CD4-positive, alpha-beta T cell treated with Interleukin-6 at 100 ng/mL for 8 hours (primary cell): ENCODE measurements around the gene OPTC.
"Not testable (repeated sequence)": the region's sequence is repeated elsewhere in the genome, so short reads cannot be mapped to it uniquely, and the experiment has no call there.

Experiments
- DNase-seq: peaks from one replicate; pipeline ENCODE4 v3.0.0-alpha.2; 2020; ENCODE audit warnings: mixed read lengths, low spot score

OPTC gene

GRCh38 chr1:203516906-203517305 is 23.0 kb downstream of the OPTC start:
- DNase-seq = no peak

GRCh38 chr1:203517426-203518110 is 23.6 kb downstream of the OPTC start:
- DNase-seq = no peak

- DNase-seq = not testable (repeated sequence)
Observed at GRCh38 chr1:203518139-203518538, 24.2 kb downstream of the OPTC start.

- no peak for DNase-seq
Observed at GRCh38 chr1:203518541-203518940, 24.6 kb downstream of the OPTC start.

DNA sequence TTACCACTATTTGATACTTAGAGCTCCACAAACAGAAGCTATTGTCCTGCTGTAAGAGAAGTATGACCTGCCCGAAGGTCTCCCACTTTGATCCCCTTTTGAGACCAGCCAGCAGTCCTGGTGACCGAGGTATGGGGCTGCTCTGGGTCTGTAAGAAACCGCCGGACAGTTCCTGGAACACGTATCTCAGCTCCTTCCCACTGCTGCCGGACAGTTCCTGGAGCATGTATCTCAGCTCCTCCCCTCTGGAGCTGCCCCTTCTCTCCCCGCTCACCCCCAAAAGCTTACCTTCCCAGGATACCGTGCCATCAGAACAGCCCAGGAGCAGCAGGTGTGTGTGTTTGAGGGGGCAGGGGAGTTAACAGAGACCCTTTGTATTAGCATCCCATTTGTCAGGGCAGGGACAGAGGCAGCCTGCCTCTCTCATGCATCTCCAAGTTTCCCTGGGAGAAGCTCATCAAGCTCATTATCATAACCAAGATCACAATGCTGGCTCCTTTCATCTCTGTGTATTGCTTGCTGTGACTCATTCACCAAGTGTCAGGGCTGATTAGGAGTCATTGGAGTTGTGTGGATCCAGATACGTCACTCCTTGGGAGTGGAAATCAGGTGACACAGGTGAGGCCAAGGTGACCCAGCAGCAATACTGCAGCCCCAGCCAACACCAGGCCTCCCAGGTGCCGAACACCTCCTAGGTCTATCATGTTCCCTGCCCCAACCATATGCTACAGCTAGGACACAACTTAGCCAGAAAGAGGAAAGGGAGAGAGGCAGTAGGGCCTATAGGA is 25.3 kb downstream of the OPTC start:
- no peak for DNase-seq

DNA sequence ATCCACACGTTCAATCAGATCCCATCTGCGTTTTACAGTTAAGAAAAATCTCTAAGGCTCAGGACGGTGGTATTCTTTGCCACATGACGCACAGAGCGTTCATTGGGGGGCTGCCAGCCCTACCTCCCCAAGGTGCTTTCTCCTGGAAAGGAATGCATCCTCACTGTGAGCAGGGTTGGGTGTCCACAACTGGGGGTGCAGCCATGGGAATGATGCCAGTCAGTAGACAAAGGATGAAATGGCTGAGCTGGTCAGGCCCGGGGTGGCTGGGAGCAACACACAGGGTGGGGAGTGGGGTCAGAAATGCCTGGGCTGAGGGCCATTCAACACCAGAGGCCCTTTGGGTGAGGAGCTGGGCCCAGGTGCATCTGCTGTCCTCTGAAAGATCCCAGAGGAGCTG is 25.9 kb downstream of the OPTC start:
- DNase-seq = no peak

DNA sequence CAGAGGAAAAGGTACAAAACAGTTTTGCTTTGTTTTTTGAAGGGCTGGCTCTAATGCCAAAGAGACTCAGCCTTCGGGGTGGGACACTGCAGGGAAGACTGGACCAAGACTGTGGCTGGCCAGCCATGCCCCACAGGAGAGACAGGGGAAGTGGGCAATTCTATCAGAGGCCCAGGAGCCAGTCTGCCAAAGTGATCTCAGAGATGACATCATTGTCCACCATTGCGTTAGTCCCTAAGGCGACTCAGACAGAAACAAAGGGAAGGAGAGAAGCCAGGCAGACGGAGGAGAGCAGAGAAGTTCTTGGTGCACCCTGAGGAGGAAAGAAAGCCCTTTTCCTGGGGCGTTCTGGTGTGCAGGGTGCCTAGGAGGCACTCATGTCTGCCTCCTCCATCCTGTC is 26.4 kb downstream of the OPTC start:
- DNase-seq = no peak

DNA sequence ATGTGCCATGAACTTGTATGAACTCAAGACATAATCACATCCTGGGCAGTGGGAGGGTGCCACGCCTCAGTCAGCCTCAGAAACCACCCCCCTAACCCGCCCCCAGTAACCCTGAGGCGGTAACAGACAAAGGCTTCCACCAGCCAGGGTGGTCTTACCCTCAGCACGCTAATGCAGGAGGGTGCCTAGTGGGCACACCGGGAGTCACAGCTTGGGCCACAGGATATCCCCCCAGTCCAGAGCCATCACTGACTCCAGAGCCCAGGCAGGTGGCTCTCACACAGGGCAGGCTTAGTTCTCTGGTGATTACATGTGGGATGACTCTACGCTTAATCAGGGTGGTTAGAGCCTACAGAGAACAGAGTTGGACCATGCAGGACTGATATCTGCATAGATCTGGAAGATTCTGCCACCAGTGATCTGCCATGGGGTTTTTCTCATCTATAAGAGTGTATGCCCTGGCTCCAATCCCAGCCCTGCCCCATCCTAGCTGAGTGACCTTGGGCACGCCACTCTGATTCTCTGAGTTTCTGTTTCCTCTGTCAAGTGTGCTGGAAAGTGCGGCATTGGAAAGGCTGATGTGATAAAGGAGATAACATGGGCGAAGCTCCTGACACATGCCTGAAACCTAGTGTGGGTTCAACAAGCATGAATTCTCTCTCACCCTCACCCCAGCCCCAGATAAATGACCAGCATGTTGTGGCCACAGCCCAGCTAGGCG is 27.3 kb downstream of the OPTC start:
- DNase-seq = no peak

DNA sequence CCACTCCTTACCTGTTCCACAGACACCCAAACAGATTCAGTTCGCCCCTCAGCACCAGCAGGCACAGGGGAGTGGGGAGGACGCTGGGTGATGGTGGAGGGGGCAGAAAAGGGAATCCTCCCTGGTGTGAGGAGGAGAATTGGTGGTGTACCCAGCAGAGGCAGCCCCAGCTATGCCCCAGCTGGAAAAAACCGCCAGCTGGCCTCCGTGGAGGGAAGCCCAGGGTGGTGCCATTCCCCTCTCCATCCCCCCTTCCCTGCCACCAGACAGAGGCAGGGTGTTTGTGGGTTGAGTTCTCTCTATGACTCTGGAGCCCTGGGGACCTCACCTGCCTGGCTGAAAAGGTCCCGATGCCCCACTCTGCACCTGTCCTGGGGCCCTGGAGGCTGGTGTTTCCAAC is 27.9 kb downstream of the OPTC start:
- no peak for DNase-seq

DNA sequence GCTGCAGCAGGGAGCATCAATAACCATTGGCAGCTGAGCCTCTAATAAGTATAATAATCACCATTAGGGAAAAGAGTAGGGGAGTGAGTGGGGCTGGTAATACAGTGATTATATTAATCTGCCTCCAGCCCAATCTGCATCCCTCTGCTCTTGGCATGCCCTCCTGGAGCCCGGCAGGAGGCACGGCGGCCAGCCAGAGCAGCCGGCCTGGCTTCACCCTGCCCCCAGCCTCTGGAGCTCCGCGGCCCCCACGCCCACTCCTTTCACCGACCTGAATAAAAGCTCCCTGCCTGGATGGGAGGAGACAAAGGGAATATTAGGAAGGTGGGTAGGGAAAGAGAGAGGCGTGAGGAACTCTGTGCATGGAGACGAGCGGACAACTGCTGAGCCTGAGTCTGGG is 28.3 kb downstream of the OPTC start:
- no peak for DNase-seq

DNA sequence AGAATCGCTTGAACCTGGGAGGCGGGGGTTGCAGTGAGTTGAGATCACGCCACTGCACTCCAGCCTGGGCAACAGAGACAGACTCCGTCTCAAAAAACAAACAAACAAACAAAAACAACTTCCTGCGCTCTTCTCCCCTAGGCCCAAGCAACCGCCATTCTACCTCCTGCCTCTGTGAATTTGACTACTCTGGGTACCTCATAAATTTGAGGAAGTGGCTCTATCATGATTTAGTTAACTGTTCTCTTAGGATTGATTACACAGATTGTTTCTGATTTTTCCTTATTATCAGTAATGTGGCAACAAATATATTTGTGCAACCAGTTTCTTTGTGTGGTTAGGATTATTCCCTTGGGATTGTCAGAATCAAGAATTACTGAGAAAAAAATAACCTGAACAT is 29.7 kb downstream of the OPTC start:
- no peak for DNase-seq

DNA sequence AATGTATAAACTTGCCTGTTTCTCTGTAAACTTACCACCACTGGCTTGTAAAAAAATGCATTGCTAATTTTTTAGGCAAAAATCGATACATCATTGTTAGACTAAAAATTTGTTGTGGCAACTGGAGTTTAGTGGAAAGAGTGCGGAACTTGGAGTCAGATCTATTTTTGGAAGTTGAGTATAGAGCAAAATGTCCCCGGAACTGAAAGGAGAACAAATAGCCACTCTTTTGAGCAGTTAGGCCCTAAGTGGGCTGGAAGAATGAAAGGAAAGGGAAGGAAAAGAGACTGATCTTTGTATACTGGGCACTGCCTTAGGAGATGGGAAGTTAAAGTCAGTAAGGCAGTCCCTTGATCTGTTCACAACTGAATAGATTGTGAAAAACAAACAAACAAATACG is 30.2 kb downstream of the OPTC start:
- DNase-seq = no peak

DNA sequence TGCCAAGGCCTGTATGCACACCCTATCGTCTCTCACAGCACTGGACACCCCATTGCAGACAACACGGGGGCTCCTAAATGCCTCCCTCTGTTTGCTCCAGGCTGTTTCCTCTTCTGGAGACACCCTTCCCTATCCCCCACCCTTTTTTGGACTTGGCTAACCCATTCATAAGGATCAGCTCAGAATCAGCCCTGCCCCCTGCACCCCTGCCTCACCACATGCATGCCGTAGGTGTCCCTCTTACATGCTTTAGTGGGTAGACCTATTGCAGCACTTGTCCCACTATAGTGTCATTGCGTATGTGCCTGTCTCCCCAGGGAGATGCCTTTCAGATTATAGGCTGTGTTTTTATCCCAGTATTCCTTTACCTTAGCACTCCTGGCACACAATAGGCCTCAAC is 30.9 kb downstream of the OPTC start:
- DNase-seq = no peak

DNA sequence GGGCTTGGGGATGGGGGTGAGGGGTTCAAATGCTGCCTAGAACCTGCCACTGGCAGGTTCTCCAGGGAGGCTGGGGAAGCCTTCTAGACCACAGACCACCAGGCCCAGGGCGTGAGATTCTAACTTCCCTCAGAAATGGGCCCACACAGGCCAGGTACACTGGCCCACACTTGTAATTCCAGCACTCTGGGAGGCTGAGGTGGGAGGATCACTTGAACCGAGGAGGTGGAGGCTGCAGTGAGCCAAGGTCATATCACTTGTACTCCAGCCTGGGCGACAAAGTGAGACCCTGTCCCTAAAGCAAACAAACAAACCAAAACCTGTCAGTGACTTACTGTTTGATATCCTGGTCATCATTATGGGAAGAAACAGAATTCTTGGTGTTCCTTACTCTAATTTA is 31.7 kb downstream of the OPTC start:
- no peak for DNase-seq

- DNase-seq = no peak
Observed at GRCh38 chr1:203526130-203526529, 32.2 kb downstream of the OPTC start.

- DNase-seq = no peak
Observed at GRCh38 chr1:203526572-203526971, 32.6 kb downstream of the OPTC start.

- DNase-seq = no peak
Observed at GRCh38 chr1:203527013-203527412, 33.1 kb downstream of the OPTC start.

DNA sequence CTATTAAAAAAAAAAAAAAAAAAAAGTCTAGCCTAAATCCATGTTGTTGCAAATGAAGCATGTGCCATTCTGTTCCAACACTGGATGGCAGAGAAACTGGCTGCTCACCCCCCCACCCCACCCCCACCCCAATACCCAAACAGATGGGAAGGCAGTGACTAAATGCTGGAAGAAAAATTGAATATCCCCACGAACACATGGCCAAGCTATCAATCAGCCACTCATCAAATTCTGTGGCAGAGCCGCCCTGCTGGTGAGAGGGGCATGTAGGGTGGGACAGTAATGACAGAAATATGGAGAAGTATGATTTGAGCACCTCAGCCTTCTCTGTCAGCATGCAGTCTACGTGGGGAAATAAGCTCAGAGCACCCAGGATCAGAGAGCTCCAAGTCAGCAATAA is 34.1 kb downstream of the OPTC start:
- no peak for DNase-seq

DNA sequence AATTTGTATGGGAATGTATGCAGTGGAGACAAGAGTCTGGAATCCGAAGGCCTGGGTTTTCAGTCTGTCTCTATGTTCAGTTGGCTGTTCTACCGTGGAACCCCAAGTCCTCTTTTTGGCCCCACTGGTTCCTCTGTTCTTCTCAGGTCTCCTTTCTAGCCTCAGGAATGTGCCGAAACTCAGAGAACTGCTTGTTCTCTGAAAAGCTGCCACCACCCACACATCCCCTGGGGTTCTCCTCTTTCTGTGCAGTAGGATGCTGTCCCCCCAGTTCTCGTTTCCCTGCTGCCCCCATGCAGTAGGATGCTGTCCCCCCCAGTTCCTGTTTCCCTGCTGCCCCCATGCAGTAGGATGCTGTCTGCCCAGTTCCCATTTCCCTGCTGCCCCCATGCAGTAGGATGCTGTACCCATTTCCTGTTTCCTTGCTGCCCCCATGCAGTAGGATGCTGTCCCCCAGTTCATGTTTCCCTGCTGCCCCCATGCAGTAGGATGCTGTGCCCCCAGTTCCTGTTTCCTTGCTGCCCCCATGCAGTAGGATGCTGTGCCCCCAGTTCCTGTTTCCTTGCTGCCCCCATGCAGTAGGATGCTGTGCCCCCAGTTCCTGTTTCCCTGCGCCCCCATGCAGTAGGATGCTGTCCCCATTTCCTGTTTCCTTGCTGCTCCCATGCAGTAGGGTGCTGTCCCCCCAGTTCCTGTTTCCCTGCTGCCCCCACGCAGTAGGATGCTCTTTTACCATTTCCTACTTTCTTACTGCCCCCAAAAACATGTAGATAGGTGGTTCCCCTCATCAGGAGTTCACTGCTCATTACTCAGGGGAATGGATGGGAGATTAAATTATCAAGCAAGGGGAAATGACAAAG is 35.3 kb downstream of the OPTC start:
- DNase-seq = no peak

- DNase-seq = no peak
Observed at GRCh38 chr1:203531063-203531462, 37.1 kb downstream of the OPTC start.

GRCh38 chr1:203534012-203534411 is 40.1 kb downstream of the OPTC start:
- no peak for DNase-seq

- no peak for DNase-seq
Observed at GRCh38 chr1:203534526-203534925, 40.6 kb downstream of the OPTC start.
